HG03571 (cell line): ENCODE results near the gene UAP1L1.
"Not testable (repeated sequence)": the region's sequence is repeated elsewhere in the genome, so short reads cannot be mapped to it uniquely, and the experiment has no call there.

Source experiments
- ATAC-seq: cut with Tn5 transposase; IDR thresholded peaks from one replicate; pipeline ENCODE4 v1.9.1; 2021; ENCODE audit not compliant: unreplicated experiment

The UAP1L1 gene

GRCh38 chr9:137055385-137056364, 21.6 kb upstream of the UAP1L1 start:
- ATAC-seq, result no peak

GRCh38 chr9:137056739-137057415, 20.4 kb upstream of the UAP1L1 start:
- no peak for ATAC-seq

GRCh38 chr9:137057545-137057944, 19.8 kb upstream of the UAP1L1 start:
- ATAC-seq, result no peak

- no peak for ATAC-seq
Observed at GRCh38 chr9:137058521-137059234, 18.6 kb upstream of the UAP1L1 start.

GRCh38 chr9:137062384-137062783, 14.9 kb upstream of the UAP1L1 start:
- no peak for ATAC-seq

GRCh38 chr9:137062798-137063197, 14.5 kb upstream of the UAP1L1 start:
- not testable (repeated sequence) for ATAC-seq

GRCh38 chr9:137063311-137064026, 13.8 kb upstream of the UAP1L1 start:
- no peak for ATAC-seq

GRCh38 chr9:137064027-137064879, 13.1 kb upstream of the UAP1L1 start:
- ATAC-seq, result no peak

- ATAC-seq, result no peak
Observed at GRCh38 chr9:137064880-137065164, 12.5 kb upstream of the UAP1L1 start.

- ATAC-seq, result no peak
Observed at GRCh38 chr9:137065336-137065967, 11.9 kb upstream of the UAP1L1 start.

GRCh38 chr9:137066096-137066861, 11.0 kb upstream of the UAP1L1 start:
- ATAC-seq, result no peak

GRCh38 chr9:137067860-137068538, 9.3 kb upstream of the UAP1L1 start:
- no peak for ATAC-seq

GRCh38 chr9:137068539-137069507, 8.5 kb upstream of the UAP1L1 start:
- ATAC-seq, result no peak

- peak; percentile 13 for ATAC-seq
Observed at GRCh38 chr9:137069508-137070091, 7.7 kb upstream of the UAP1L1 start.

GRCh38 chr9:137070201-137070905, 7.0 kb upstream of the UAP1L1 start, which contains the start of gene SAPCD2:
Gene SAPCD2 (minus strand): TSS chr9:137070557. CDS start chr9:137070460, 97 bp downstream.
- ATAC-seq, result peak; percentile 55

GRCh38 chr9:137070906-137071275, 6.4 kb upstream of the UAP1L1 start:
- ATAC-seq, result peak; percentile 5
